Measurements from ENCODE around the gene OBP2B. TPM values are rescaled to one million over a fixed set of nuclear protein-coding genes. Genes with fewer than 3 reads are reported as not detected.

Gene OBP2B
- polyA plus RNA-seq, 1 experiment, result not detected

DNA sequence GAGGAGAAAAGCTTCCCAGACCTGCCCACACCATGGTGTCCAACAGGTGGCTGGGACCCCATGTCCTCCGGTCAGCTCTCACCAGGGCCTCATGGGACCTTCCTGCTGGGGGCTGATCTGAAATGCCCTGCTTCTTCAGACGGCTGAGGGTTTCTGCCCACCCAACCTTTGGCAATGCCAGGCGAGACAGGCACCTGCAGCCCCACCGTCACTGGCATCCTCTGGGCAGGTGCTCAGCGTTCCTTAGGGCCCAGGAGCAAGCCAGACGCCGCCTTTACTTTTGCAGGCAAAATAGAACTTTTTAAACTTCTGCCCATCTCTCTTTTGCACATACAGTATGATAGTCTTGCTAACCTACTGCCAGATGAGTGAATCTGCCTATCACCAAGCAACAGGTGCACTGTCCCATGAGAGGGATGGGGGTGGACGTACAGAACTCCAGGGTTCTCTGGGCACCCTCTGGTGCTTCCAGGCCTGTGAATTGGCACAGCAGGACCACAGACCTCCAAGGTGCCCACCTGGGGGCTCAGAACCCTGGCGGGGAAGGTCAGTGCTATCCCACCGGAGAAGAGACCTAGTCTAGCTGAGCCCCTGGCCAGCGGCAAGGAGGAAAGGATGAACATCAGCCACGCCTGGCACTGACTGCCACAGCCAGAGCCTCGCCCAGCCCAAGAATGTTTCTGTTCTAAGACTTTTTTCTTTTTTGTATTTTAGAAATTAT, 7.5 kb downstream of the OBP2B start:
- ChIA-PET CTCF (interaction anchor here (0.6 to 3.7 kb wide), 5 partner anchors 13 to 173 kb away, joined by 3 to 20 read pairs (median 3); no protein-coding TSS in a partner anchor), POLR2A (interaction anchor here (0.6 kb wide), 1 partner anchor 8 kb away, joined by 17 read pairs; no protein-coding TSS in a partner anchor)
- TF ChIP-seq, protein P1, sequence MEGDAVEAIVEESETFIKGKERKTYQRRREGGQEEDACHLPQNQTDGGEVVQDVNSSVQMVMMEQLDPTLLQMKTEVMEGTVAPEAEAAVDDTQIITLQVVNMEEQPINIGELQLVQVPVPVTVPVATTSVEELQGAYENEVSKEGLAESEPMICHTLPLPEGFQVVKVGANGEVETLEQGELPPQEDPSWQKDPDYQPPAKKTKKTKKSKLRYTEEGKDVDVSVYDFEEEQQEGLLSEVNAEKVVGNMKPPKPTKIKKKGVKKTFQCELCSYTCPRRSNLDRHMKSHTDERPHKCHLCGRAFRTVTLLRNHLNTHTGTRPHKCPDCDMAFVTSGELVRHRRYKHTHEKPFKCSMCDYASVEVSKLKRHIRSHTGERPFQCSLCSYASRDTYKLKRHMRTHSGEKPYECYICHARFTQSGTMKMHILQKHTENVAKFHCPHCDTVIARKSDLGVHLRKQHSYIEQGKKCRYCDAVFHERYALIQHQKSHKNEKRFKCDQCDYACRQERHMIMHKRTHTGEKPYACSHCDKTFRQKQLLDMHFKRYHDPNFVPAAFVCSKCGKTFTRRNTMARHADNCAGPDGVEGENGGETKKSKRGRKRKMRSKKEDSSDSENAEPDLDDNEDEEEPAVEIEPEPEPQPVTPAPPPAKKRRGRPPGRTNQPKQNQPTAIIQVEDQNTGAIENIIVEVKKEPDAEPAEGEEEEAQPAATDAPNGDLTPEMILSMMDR (IDR thresholded peaks at IDR 0.05; ENCODE audit: insufficient read depth, low read depth, low read length), result no peak
- DNase-seq (ENCODE audit: low read depth), result no peak
- no peaks in the 10 kb centered on the region for H3K36me3 ChIP-seq (ENCODE audit: control insufficient read depth, insufficient read depth, low read length)
- peaks cover 1% of the 10 kb centered on the region for H3K27me3 ChIP-seq (ENCODE audit: control insufficient read depth, insufficient read depth, low read length)
- no peak overlapping the region for H3K4me3 ChIP-seq (ENCODE audit: low read depth, low read length)

DNA sequence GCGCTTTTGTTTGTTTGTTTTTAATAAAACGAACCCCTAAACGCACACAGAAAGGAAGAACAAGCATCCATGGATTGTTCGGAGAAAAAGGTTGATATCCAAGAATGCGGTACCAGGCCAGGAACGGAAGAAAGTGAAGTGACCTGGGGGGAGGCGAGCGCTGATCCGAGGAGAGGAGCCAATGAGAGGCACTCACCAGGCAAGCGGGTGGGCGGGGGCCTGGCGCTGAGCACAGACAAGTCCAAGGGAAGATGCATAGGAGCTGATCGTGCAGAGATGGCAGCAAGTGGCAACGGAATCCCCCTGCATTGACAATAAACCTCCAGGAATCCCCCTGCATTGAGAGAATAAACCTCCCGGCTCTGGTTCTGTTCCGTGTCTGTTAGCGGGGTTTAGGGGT, 8.4 kb downstream of the OBP2B start:
- H3K4me3 ChIP-seq (ENCODE audit: low read depth, low read length), result no peak overlapping the region
- TF ChIP-seq, protein P1 (IDR thresholded peaks at IDR 0.05; ENCODE audit: insufficient read depth, low read depth, low read length), result no peak
- CTCF ChIA-PET, result interaction anchor here (3.7 kb wide), 1 partner anchor 14 kb away, joined by 20 read pairs; no protein-coding TSS in a partner anchor
- H3K36me3 ChIP-seq (ENCODE audit: control insufficient read depth, insufficient read depth, low read length), result no peaks in the 10 kb centered on the region
- no peak for DNase-seq (ENCODE audit: low read depth)
- POLR2A ChIA-PET, result no interaction called here
- peaks cover 1% of the 10 kb centered on the region for H3K27me3 ChIP-seq (ENCODE audit: control insufficient read depth, insufficient read depth, low read length)

DNA sequence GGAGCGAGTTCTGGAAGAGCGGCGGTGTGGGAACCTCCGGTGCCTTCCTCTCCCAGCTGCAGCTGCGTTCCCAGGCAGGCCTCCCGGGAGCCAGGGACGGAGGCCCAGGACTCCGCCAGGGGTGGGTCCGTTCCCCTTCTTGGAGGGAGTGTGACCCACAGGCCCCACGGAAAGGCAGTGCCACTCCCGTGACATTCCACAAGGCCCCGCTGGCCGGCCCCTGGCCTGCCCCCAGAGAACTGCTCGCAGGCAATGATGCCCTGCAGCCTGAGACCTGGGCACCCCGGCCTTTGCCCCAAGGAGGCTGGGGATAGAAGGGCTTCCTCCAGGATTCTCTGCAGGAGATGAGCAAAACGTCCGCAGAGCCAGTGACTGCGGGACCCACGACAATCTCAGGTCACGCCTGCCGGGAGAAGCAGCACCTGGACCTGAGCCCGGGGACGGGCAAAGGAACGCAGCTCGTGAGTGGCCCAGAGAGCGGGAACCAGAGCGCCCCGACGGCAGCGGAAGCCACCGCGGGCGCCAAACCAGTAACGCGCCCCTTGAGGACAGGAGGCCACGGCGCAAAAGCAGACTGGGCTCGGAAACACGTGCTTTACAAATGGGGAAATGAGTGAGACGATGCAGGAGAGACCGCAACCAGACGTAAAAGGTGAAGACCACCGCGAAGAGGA, 9.3 kb downstream of the OBP2B start:
- TF ChIP-seq, protein P1 (IDR thresholded peaks at IDR 0.05; ENCODE audit: insufficient read depth, low read depth, low read length), result no peak
- Histone ChIP-seq H3K27me3 (ENCODE audit: control insufficient read depth, insufficient read depth, low read length) (peaks cover 1% of the 10 kb centered on the region), H3K4me3 (ENCODE audit: low read depth, low read length) (peak overlapping the region; percentile 6; the same call in 1 of the 2 replicates), H3K36me3 (ENCODE audit: control insufficient read depth, insufficient read depth, low read length) (no peaks in the 10 kb centered on the region)
- POLR2A ChIA-PET, result no interaction called here
- CTCF ChIA-PET, result interaction anchor here (3.7 kb wide), 1 partner anchor 14 kb away, joined by 20 read pairs; no protein-coding TSS in a partner anchor
- no peak for DNase-seq (ENCODE audit: low read depth)

DNA sequence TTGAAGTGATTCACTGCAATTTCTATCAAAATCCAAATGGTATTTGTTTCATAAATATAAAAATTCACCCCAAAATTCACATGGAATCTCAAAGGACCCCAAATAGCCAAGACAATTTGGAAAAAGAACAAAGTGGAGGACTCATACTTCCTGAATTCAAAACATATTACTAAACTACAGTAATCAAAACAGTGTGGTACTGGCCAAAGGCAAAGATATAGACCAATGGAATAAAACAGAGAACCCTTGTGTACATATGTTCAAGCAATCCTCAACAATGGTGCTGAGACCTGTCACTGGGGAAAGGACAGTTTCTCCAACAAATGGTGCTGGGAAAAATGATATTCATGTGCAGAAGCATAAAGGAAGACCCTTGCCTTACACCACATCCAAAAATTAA, 14.0 kb downstream of the OBP2B start:
- TF ChIP-seq, protein P1 (IDR thresholded peaks at IDR 0.05; ENCODE audit: insufficient read depth, low read depth, low read length), result no peak
- Histone ChIP-seq H3K27me3 (ENCODE audit: control insufficient read depth, insufficient read depth, low read length) (no peaks in the 10 kb centered on the region; the same call in 1 of the 2 replicates), H3K4me3 (ENCODE audit: low read depth, low read length) (no peak overlapping the region), H3K36me3 (ENCODE audit: control insufficient read depth, insufficient read depth, low read length) (no peaks in the 10 kb centered on the region)
- CTCF ChIA-PET, result interaction anchor here (1.6 kb wide), 1 partner anchor 9 kb away, joined by 5 read pairs; no protein-coding TSS in a partner anchor
- DNase-seq (ENCODE audit: low read depth), result no peak
- POLR2A ChIA-PET, result no interaction called here

DNA sequence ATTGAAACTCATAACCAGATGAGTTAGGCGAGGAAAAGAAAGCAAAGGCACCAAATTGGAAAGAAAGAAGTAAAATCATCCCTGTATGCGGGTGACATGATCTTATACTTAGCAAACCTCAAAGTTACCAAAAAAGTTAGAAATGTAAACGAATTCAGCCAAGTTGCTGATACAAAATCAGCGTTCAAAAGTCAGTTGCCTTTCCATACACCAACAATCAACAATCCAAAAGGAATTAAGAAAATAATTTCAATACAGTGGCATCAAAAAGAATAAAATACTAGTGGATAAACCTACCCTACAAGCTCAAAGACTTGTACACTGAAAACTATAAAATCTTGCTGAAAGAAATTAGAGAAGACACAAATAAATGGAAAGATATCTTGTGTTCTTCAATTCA, 14.5 kb downstream of the OBP2B start:
- no peak for DNase-seq (ENCODE audit: low read depth)
- Histone ChIP-seq H3K4me3 (ENCODE audit: low read depth, low read length) (no peak overlapping the region), H3K36me3 (ENCODE audit: control insufficient read depth, insufficient read depth, low read length) (no peaks in the 10 kb centered on the region), H3K27me3 (ENCODE audit: control insufficient read depth, insufficient read depth, low read length) (no peaks in the 10 kb centered on the region; the same call in none of the 2 replicates)
- TF ChIP-seq, protein P1 (IDR thresholded peaks at IDR 0.05; ENCODE audit: insufficient read depth, low read depth, low read length), result no peak
- CTCF ChIA-PET, result interaction anchor here (1.6 kb wide), 1 partner anchor 8 kb away, joined by 5 read pairs; no protein-coding TSS in a partner anchor
- POLR2A ChIA-PET, result no interaction called here

Measured in BJ (cell line).